Coronary artery (tissue), 2 donors: ENCODE data around the gene TNS3.

Source experiments
- DNase-seq: peaks from one replicate; pipeline ENCODE4 v3.0.0-alpha.2; 2017; ENCODE audit warnings: low spot score
- H3K27ac ChIP-seq, 2 donors: fragments of 200-600 bp; sonication (generic); one replicate each; pipeline ENCODE4 v1.5.1; 2016 to 2019
- H3K4me3 ChIP-seq: fragments of 200-600 bp; sonication (generic); 2 replicates; pipeline ENCODE4 v1.5.1; 2016; ENCODE audit warnings: mild to moderate bottlenecking, moderate library complexity
- TF ChIP-seq, protein P1 (sequence below): fragments of 200-600 bp; sonication (generic); IDR thresholded peaks from one replicate; pipeline ENCODE4 v1.5.1; 2019; ENCODE audit warnings: antibody characterized with exemption

The TNS3 gene

DNA sequence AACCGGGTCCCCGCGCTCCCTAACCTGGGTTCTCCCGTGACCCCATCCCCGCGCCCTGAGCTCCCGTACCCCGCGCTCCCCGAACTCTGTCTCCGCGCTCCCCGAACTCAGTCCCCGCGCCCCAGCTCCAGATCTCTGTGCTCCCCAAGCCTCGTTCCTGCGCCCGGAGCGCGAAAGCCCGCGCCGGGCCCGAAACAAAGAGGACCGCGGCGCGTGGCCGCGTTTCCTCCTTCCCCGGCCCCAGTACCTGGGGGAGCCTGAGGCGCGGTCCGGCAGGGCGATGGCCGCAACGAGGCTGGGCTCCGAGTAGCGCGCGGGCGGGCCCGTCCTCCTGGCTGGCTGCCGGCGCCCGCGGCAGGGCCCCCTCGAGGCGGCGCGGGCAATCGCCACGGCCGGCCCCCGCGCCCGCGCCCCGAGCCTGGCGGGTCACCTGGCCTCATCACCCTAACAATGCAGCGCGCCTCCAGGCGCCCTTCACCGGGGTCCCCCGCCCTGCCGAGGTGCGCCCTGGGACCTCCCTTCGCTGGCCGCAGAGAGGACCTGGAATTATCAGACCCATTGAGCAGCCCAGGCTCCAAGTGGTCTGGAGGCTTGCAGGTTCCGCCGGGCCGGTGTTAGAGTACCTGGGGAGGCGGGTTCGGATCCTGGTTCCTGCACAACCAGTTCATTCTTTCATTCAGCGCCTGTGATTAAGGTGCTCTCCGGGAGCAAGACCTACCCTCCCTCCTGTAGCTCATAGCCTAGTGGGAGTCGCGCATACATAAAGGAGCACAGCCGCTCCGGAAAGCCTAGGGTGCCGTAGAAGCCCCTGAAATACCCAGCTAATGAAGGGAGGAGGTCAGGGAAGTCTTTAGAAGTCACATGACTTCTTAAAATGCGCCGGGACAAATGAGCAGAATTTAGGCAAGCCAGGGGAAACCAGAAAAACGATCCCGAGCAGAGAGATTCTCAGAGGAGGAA is at the start of gene TNS3:
Gene TNS3, minus strand, starts transcription at position 308 of the 960 bp plus-strand sequence. CDS start 142,475 bp downstream, outside the sequence.
- Histone ChIP-seq H3K4me3 (peak within 1 kb of the TSS; percentile 95), H3K27ac (peak within 1 kb of the TSS; percentile 92 to 96)
- TF ChIP-seq, protein P1, sequence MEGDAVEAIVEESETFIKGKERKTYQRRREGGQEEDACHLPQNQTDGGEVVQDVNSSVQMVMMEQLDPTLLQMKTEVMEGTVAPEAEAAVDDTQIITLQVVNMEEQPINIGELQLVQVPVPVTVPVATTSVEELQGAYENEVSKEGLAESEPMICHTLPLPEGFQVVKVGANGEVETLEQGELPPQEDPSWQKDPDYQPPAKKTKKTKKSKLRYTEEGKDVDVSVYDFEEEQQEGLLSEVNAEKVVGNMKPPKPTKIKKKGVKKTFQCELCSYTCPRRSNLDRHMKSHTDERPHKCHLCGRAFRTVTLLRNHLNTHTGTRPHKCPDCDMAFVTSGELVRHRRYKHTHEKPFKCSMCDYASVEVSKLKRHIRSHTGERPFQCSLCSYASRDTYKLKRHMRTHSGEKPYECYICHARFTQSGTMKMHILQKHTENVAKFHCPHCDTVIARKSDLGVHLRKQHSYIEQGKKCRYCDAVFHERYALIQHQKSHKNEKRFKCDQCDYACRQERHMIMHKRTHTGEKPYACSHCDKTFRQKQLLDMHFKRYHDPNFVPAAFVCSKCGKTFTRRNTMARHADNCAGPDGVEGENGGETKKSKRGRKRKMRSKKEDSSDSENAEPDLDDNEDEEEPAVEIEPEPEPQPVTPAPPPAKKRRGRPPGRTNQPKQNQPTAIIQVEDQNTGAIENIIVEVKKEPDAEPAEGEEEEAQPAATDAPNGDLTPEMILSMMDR, result no peak
- peak; percentile 75 for DNase-seq

DNA sequence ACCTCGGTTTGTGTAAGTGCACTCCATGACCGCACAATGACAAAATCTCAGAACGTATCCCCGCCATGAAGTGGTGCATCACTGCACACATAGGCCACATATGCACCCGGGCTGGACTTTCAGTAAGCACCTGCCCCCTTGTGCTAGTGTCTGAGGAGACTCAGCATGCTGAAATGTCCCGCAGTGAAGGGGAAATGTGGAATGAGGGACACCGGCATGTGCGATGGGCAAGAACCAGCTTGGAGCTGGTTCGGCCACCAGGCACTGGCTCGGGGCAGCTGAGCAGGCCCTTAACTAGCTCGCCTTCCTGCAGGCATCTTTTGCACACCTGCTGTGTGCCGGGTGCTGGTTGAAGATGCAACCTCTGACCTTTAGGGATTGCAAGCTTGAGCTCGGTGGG is 49.8 kb upstream of the TNS3 start:
- Histone ChIP-seq H3K4me3 (no peak overlapping the region), H3K27ac (no peak overlapping the region)
- DNase-seq, result no peak
- TF ChIP-seq, protein P1, result no peak

DNA sequence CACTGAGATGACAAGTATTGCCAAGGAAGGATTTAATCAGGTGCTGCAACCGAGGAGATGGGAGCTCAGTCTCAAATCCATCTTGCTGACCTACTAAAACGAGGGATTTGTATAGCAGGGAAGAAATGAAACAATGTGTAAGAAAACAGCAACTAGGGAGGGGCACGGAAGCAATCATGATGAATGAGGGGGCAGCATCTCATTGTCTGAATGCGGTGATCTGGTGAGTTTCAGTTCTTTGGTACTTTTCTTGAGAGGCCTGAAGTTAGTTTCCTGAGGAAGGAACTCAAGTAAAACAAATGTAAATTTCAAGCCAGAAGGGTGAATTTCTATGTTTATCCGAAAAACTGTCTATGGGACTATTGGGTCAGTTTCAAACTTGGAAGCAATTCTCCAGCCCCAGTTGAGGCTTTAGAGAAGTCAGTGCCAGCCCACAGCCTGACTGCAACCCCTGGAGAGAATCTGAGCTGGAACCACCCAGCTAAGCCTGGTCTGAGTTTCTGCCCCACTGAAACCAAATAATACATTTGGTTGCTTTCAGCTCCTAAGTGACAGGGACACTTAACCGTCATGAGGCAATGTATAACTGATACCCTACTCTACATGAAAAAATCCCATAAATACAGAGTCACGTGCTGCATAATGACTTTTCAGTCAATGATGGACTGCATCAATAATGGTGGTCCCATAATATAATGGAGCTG is 45.8 kb upstream of the TNS3 start:
- TF ChIP-seq, protein P1, result no peak
- Histone ChIP-seq H3K4me3 (no peak overlapping the region), H3K27ac (no peak overlapping the region)
- DNase-seq, result no peak

DNA sequence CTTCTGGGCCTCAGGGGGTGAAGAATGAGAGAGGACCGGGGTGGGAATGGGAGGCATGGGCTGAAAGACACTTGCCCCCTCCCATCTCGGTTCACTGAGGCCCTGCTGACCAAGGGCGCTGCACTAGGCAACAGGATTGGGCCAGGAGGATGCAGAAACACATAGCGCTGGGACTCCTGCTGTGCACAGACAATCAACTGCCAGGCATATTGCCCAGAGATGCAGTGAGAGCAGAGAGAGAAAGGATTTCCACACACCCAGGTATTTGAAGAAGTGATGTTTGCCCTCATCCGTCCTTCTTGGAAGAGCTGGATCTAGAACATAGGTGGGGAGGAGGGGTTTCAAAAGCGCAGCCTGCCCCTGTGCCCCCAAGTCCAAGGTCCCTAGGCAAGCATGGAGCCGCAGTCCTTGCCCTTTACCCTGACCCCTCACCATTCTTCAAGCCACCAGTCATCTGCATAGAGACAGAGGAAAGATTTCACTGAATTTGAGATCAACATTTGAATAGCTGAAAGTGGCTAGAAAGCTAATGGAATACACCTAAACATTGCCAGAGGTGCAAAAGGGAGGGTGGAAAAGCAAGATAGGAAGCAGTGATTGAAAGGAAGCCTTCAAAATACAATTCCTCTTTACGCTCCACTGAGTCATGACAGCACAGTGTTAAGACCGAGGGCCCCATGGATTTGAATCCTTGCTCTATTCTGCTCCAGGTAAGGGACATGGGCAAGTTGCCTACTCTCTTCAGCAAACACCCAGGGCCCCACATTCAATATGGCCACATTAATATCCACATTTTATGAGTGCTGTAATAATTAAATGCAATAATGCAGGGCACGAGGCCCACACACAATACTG is 44.2 kb upstream of the TNS3 start:
- Histone ChIP-seq H3K27ac (no peak overlapping the region), H3K4me3 (no peak overlapping the region)
- no peak for DNase-seq
- TF ChIP-seq, protein P1, result no peak

DNA sequence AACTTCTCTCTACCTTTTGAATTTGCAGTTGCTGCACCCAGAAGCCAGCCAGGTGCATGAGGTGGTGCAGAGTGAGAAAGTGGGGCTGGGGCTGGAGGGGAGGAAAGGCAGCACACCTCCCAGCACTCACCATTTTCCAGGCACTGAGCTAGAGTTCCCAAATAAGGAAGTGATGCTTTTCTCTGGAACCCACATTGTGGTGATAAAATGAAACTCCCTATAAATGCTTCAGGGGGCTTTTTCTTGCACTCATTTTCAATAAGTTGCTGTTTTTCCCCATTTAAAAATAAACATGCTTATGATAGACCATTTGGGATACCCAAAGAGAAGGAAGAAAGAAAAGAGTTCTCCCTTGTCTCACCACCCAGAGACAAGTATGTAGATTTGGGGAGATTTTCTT is 42.8 kb upstream of the TNS3 start:
- DNase-seq, result no peak
- Histone ChIP-seq H3K4me3 (no peak overlapping the region), H3K27ac (peak overlapping the region in 1 of 2 donors; percentile 84)
- TF ChIP-seq, protein P1, result no peak

DNA sequence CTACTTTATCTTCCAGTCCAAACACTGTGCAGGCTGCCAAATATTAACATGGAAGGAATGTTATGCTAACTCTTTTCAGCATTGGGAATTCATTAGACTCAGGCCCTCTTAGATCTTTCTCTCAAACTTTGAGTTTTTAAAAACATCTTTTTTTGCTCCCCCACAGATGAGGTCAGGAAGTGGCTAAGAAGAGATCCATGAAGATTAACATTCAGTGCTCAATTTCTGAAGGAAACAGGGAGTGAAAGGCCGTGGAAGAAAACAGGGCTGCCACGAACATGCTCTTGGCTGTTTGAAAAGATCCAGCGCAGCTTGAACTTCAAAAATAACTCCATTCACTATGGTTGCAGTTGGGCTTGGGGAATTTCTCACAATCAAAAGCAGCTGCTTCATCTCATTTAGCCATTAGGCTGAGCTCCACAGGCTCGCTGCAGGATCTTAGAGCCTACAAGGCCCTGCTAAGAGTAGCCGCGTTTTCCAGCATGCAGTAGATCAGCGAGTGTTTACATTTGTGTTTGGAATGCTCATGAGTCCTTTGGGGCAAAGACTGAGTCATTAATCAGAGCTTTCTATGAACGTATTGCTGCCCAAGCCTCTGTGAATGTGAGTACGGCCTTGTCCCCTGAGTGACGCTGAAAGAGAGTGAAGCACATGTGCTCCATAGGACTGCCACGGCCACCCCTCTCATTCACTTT is 41.2 kb upstream of the TNS3 start:
- Histone ChIP-seq H3K27ac (peak overlapping the region; percentile 70 to 84), H3K4me3 (no peak overlapping the region)
- TF ChIP-seq, protein P1, result no peak
- no peak for DNase-seq
